ENCODE results near the gene PPP2R5A. TPM values are rescaled to one million over a fixed set of nuclear protein-coding genes. Genes with fewer than 3 reads are reported as not detected.
"Not testable (repeated sequence)": the region's sequence is repeated elsewhere in the genome, so short reads cannot be mapped to it uniquely, and the experiment has no call there.

Gene PPP2R5A
- total RNA-seq, 2 experiments from 2014 or later: 28.0 to 36.0 TPM

DNA sequence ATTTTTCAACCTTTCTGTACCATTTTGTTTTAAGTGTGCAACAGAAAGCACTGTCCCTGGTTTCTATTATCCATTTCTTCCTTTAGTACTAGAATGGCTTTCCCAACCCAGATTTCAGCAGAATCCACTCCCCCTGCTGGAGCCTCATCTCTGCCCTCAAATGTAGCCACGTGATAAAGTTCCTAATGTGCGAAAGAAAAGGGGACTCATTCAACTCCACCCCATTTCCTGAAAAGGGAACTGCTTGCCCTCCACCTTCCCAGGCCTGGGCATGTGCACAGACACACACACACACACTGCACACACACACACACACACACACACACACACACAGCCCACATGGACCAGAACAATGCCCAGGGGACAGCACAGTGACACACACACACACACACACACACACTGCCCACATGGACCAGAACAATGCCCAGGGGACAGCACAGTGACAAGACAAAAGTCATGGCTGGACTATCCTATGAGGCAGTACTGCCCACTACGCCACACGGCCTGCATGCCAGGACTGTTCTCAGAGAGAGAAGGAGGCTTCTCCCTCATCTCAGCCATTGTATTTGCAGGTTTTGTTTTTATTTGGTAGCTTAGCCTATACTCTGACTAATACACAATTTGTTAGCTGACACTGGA lies 96.3 kb downstream of the PPP2R5A start:
- no peaks in the 10 kb centered on the region for H3K9me3 ChIP-seq (ENCODE audit: low read length)
- ChIA-PET POLR2A (no interaction called here), CTCF (ENCODE audit: unreplicated experiment) (no interaction called here)
- no peaks in the 10 kb centered on the region for H3K9me2 ChIP-seq (ENCODE audit: insufficient read depth, low read length)
- TF ChIP-seq, protein P1, sequence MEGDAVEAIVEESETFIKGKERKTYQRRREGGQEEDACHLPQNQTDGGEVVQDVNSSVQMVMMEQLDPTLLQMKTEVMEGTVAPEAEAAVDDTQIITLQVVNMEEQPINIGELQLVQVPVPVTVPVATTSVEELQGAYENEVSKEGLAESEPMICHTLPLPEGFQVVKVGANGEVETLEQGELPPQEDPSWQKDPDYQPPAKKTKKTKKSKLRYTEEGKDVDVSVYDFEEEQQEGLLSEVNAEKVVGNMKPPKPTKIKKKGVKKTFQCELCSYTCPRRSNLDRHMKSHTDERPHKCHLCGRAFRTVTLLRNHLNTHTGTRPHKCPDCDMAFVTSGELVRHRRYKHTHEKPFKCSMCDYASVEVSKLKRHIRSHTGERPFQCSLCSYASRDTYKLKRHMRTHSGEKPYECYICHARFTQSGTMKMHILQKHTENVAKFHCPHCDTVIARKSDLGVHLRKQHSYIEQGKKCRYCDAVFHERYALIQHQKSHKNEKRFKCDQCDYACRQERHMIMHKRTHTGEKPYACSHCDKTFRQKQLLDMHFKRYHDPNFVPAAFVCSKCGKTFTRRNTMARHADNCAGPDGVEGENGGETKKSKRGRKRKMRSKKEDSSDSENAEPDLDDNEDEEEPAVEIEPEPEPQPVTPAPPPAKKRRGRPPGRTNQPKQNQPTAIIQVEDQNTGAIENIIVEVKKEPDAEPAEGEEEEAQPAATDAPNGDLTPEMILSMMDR (conservative IDR thresholded peaks at IDR 0.05; ENCODE audit: low read length): no peak
- no peak for TF ChIP-seq EZH2phosphoT487 (IDR thresholded peaks at IDR 0.05; ENCODE audit: borderline replicate concordance, low read depth, low read length)
- no peaks in the 10 kb centered on the region for H3K79me2 ChIP-seq (ENCODE audit: insufficient read depth, low read depth, low read length)
- no peak for DNase-seq (ENCODE audit: low spot score)
- peaks cover 91% of the 10 kb centered on the region for H3K36me3 ChIP-seq (ENCODE audit: insufficient read depth, low read length)
- intact Hi-C loops (cut with micrococcal nuclease; ENCODE audit: unreplicated experiment): no loop called here
- no peaks in the 10 kb centered on the region for H3K4me1 ChIP-seq (ENCODE audit: insufficient read depth, low read length, poor library complexity, severe bottlenecking)
- H4K20me1 ChIP-seq (ENCODE audit: insufficient read depth, low read length): no peaks in the 10 kb centered on the region
- no peak overlapping the region for H2AFZ ChIP-seq (ENCODE audit: low read length)
- H3K4me3 ChIP-seq (ENCODE audit: low read depth, low read length, poor library complexity, severe bottlenecking): no peak overlapping the region
- BruUV-seq (replicated peaks): no TSS peak
- H3K27ac ChIP-seq (ENCODE audit: low read depth, low read length, poor library complexity, severe bottlenecking): no peak overlapping the region
- no peak overlapping the region for H3K4me2 ChIP-seq (ENCODE audit: low read length)

DNA sequence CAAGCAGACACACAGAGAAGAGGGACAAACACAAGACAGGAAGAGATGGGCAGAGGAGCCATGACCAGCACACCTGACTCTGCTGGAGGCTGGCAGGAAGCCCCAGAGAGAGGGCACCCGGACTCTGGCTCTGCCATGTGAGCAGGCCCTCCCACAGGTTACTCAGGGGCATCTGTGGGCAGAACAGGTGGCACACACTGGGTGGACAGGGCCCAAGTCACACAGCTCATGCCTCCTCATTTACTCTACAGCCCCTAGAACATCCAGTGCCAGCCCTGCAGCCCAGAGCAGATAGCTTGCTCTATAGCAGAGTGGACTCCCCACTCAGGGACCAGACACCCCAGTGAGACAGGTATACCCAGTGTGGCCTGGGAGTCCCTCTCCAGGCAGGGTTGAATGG lies 100.8 kb downstream of the PPP2R5A start:
- H3K27ac ChIP-seq (ENCODE audit: low read depth, low read length, poor library complexity, severe bottlenecking): no peak overlapping the region
- intact Hi-C loops (cut with micrococcal nuclease; ENCODE audit: unreplicated experiment): no loop called here
- H3K9me3 ChIP-seq (ENCODE audit: low read length): peaks cover 14% of the 10 kb centered on the region
- no TSS peak for BruUV-seq (replicated peaks)
- no peak overlapping the region for H3K4me2 ChIP-seq (ENCODE audit: low read length)
- POLR2A ChIA-PET: no interaction called here
- CTCF ChIA-PET (ENCODE audit: unreplicated experiment): no interaction called here
- H2AFZ ChIP-seq (ENCODE audit: low read length): no peak overlapping the region
- H3K36me3 ChIP-seq (ENCODE audit: insufficient read depth, low read length): peaks cover 88% of the 10 kb centered on the region
- no peaks in the 10 kb centered on the region for H3K4me1 ChIP-seq (ENCODE audit: insufficient read depth, low read length, poor library complexity, severe bottlenecking)
- TF ChIP-seq EZH2phosphoT487 (IDR thresholded peaks at IDR 0.05; ENCODE audit: borderline replicate concordance, low read depth, low read length): no peak
- TF ChIP-seq, protein P1 (conservative IDR thresholded peaks at IDR 0.05; ENCODE audit: low read length): no peak
- no peaks in the 10 kb centered on the region for H4K20me1 ChIP-seq (ENCODE audit: insufficient read depth, low read length)
- no peak for DNase-seq (ENCODE audit: low spot score)
- no peaks in the 10 kb centered on the region for H3K9me2 ChIP-seq (ENCODE audit: insufficient read depth, low read length)
- peaks cover 5% of the 10 kb centered on the region; the same call in 1 of the 2 replicates for H3K79me2 ChIP-seq (ENCODE audit: insufficient read depth, low read depth, low read length)
- H3K4me3 ChIP-seq (ENCODE audit: low read depth, low read length, poor library complexity, severe bottlenecking): no peak overlapping the region

DNA sequence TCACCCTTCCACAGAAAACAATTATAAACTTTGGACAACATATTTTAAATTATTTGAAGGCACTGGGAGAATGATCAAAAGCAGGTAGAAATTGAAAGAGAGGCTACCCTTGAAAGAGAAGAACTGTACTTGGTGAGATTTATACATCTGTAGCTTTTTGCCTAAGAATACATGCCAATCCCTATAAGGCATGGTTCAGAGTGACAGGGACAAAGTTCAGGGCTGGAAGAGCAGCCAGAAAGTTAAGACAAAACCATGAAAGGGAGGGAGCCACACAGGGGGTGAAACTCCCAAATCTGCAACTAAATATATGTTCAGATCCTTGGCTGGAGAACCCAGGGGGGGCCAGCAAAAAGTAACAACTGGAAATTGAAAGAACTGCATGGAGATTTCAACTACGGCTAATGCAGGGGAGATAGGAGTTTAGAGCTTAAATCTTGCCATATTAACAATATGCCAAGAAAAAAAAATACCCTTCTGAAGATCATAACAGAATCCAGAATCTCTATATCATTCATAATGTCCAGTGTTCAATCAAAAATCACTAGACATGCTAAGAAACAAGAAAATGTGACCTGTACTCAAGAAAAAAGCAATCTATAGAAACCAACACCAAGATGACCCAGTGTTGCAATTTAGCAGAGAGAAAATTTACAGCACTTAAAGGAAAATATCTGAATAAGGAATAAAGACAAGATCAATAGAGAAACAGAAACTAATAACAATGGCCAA lies 103.9 kb downstream of the PPP2R5A start:
- no peak overlapping the region for H2AFZ ChIP-seq (ENCODE audit: low read length)
- H3K79me2 ChIP-seq (ENCODE audit: insufficient read depth, low read depth, low read length): peaks cover 5% of the 10 kb centered on the region; the same call in 1 of the 2 replicates
- H3K4me1 ChIP-seq (ENCODE audit: insufficient read depth, low read length, poor library complexity, severe bottlenecking): no peaks in the 10 kb centered on the region
- H3K36me3 ChIP-seq (ENCODE audit: insufficient read depth, low read length): peaks cover 71% of the 10 kb centered on the region
- H3K27ac ChIP-seq (ENCODE audit: low read depth, low read length, poor library complexity, severe bottlenecking): no peak overlapping the region
- H3K9me3 ChIP-seq (ENCODE audit: low read length): peaks cover 14% of the 10 kb centered on the region
- no peak overlapping the region for H3K4me3 ChIP-seq (ENCODE audit: low read depth, low read length, poor library complexity, severe bottlenecking)
- H3K9me2 ChIP-seq (ENCODE audit: insufficient read depth, low read length): no peaks in the 10 kb centered on the region
- no TSS peak for BruUV-seq (replicated peaks)
- DNase-seq (ENCODE audit: low spot score): no peak
- no peak for TF ChIP-seq EZH2phosphoT487 (IDR thresholded peaks at IDR 0.05; ENCODE audit: borderline replicate concordance, low read depth, low read length)
- TF ChIP-seq, protein P1 (conservative IDR thresholded peaks at IDR 0.05; ENCODE audit: low read length): no peak
- no peaks in the 10 kb centered on the region for H4K20me1 ChIP-seq (ENCODE audit: insufficient read depth, low read length)
- CTCF ChIA-PET (ENCODE audit: unreplicated experiment): no interaction called here
- POLR2A ChIA-PET: interaction anchor here (0.7 kb wide), 1 partner anchor 15 kb away, joined by 3 read pairs; no protein-coding TSS in a partner anchor
- intact Hi-C loops (cut with micrococcal nuclease; ENCODE audit: unreplicated experiment): no loop called here
- H3K4me2 ChIP-seq (ENCODE audit: low read length): no peak overlapping the region

DNA sequence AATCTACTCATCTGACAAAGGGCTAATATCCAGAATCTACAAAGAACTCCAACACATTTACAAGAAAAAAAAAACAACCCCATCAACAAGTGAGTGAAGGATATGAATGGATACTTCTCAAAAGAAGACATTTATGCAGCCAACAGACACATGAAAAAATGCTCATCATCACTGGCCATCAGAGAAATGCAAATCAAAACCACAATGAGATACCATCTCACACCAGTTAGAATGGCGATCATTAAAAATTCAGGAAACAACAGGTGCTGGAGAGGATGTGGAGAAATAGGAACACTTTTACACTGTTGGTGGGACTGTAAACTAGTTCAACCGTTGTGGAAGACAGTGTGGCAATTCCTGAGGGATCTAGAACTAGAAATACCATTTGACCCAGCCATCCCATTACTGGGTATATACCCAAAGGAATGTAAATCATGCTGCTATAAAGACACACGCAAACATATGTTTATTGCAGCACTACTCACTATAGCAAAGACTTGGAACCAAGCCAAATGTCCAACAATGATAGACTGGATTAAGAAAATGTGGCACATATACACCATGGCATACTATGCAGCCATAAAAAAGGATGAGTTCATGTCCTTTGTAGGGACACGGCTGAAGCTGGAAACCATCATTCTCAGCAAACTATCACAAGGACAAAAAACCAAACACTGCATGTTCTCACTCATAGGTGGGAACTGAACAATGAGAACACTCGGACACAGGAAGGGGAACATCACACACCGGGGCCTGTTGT lies 110.6 kb downstream of the PPP2R5A start:
- H3K4me1 ChIP-seq (ENCODE audit: insufficient read depth, low read length, poor library complexity, severe bottlenecking); DNase-seq (ENCODE audit: low spot score); intact Hi-C loops (cut with micrococcal nuclease; ENCODE audit: unreplicated experiment); H2AFZ ChIP-seq (ENCODE audit: low read length); H3K4me3 ChIP-seq (ENCODE audit: low read depth, low read length, poor library complexity, severe bottlenecking); H3K27ac ChIP-seq (ENCODE audit: low read depth, low read length, poor library complexity, severe bottlenecking); H4K20me1 ChIP-seq (ENCODE audit: insufficient read depth, low read length); H3K4me2 ChIP-seq (ENCODE audit: low read length); H3K9me2 ChIP-seq (ENCODE audit: insufficient read depth, low read length); CTCF ChIA-PET (ENCODE audit: unreplicated experiment); H3K79me2 ChIP-seq (ENCODE audit: insufficient read depth, low read depth, low read length); BruUV-seq (replicated peaks): not testable (repeated sequence)
- POLR2A ChIA-PET: interaction anchor here (0.6 to 0.7 kb wide), 5 partner anchors 40 to 438 kb away, joined by 3 to 5 read pairs (median 4); no protein-coding TSS in a partner anchor
- H3K36me3 ChIP-seq (ENCODE audit: insufficient read depth, low read length): peaks cover 59% of the 10 kb centered on the region
- peaks cover 26% of the 10 kb centered on the region for H3K9me3 ChIP-seq (ENCODE audit: low read length)
